ENCODE results near the gene GPR141. TPM values are rescaled to one million over a fixed set of nuclear protein-coding genes. Genes with fewer than 3 reads are reported as not detected.

The GPR141 gene
- total and polyA plus RNA-seq, 2 of the 13 experiments (the other 11 are each of a cell fraction or from before 2014, with no cell fraction given) = not detected

DNA sequence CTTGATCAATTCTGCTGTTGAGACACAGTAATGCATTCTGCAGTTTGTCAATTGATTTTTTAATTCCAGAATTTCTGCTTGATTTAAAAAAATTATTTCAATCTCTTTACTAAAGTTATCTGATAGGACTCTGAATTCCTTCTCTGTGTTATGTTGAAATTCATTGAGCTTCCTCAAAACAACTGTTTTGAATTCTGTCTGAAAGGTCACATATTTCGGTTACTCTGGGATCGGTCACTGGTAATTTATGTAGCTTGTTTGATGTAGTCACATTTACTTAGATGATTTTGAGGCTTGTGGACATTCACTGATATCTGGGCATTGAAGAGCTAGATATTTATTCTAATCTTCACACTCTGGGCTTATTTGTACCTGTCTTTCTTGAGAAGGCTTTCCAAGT is 97.6 kb downstream of the GPR141 start (continued):
- TF ChIP-seq ZNF646 (CRISPR knock-in tag; IDR thresholded peaks at IDR 0.05) = no peak

DNA sequence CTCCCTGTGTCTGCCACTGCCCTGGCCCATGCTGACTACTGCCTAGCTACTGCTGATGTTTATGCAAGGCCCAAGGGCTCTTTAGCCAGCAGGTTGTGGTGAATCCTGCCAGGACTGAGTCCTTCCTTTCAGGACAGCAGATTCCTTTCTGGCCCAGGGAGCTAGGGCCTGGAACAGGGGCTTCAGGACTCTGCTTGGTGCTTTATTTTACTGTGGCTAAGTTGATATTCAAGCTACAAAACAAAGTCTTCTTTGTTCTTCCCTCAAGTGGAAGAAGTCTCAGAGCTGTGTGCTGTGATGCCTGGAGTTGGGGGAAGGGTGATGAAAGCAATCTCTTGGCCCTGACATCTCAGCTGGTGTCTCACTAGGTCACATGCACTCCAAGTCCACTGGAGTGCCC is 98.6 kb downstream of the GPR141 start:
- intact Hi-C loops (cut with micrococcal nuclease; ENCODE audit: unreplicated experiment) (no loop called here), in situ Hi-C loops (cut with HindIII; ENCODE audit: extremely low pct_ligation_motif_present, low pct_unique_long_range_greater_than_20kb) (no loop called here)
- no peak for DNase-seq (ENCODE audit: low spot score)
- TF ChIP-seq GTF3A (CRISPR knock-in tag; conservative IDR thresholded peaks at IDR 0.05) (no peak), ZBTB7B (CRISPR knock-in tag; IDR thresholded peaks at IDR 0.05) (no peak), ZNF12 (CRISPR knock-in tag; IDR thresholded peaks at IDR 0.05) (no peak), ZSCAN9 (CRISPR knock-in tag; IDR thresholded peaks at IDR 0.05; ENCODE audit: borderline replicate concordance) (no peak)
- no peaks in the 10 kb centered on the region for H3K36me3 ChIP-seq (replicated peaks in 1 of 2; ENCODE audit: control insufficient read depth in 1 of 2, insufficient read depth in 2 of 2, low read length in 2 of 2)
- H3K4me2 ChIP-seq (ENCODE audit: low read depth, low read length) = no peak overlapping the region
- ChIA-PET POLR2A (no interaction called here), CTCF (ENCODE audit: low intra/inter-chr PET ratio, low total read pairs) (no interaction called here)
- H4K20me1 ChIP-seq (ENCODE audit: insufficient read depth, low read length) = no peaks in the 10 kb centered on the region
- H3K9ac ChIP-seq (ENCODE audit: insufficient read depth, low read depth, low read length) = no peak overlapping the region
- ATAC-seq = no peak
- H3K27ac ChIP-seq (ENCODE audit: extremely low read length, insufficient read depth, low read length) = no peak overlapping the region
- H3K79me2 ChIP-seq (ENCODE audit: insufficient read depth, low read length) = no peaks in the 10 kb centered on the region
- no peak overlapping the region for H3K4me3 ChIP-seq (replicated peaks in 1 of 3; ENCODE audit: insufficient read depth in 1 of 3, low read depth in 2 of 3, low read length in 3 of 3)
- H3K4me1 ChIP-seq (ENCODE audit: insufficient read depth, low read length) = no peaks in the 10 kb centered on the region
- peaks cover 8% of the 10 kb centered on the region; the same call in 1 of the 2 replicates for H3K9me3 ChIP-seq (ENCODE audit: low read length)
- BruUV-seq (replicated peaks) = no TSS peak
- no peak overlapping the region for H2AFZ ChIP-seq (ENCODE audit: low read length)
- no peak for FAIRE-seq
- H3K27me3 ChIP-seq (ENCODE audit: control insufficient read depth in 1 of 2, insufficient read depth in 2 of 2, low read length in 2 of 2) = no peaks in the 10 kb centered on the region
